22Rv1 (cell line): ENCODE measurements around the gene EEIG1.

Source experiments
- H3K27ac ChIP-seq: fragments of 450-650 bp; 2 replicates; pipeline ENCODE4 v1.5.1; 2017
- ZFX ChIP-seq: fragments of 450-650 bp; IDR thresholded peaks from 2 replicates; pipeline ENCODE4 v1.6.1; 2017; ENCODE audit warnings: antibody characterized with exemption, borderline replicate concordance
- TF ChIP-seq, protein P1 (sequence below): fragments of 450-650 bp; IDR thresholded peaks from 2 replicates; pipeline ENCODE4 v1.5.1; 2017; ENCODE audit warnings: mild to moderate bottlenecking

EEIG1 gene

DNA sequence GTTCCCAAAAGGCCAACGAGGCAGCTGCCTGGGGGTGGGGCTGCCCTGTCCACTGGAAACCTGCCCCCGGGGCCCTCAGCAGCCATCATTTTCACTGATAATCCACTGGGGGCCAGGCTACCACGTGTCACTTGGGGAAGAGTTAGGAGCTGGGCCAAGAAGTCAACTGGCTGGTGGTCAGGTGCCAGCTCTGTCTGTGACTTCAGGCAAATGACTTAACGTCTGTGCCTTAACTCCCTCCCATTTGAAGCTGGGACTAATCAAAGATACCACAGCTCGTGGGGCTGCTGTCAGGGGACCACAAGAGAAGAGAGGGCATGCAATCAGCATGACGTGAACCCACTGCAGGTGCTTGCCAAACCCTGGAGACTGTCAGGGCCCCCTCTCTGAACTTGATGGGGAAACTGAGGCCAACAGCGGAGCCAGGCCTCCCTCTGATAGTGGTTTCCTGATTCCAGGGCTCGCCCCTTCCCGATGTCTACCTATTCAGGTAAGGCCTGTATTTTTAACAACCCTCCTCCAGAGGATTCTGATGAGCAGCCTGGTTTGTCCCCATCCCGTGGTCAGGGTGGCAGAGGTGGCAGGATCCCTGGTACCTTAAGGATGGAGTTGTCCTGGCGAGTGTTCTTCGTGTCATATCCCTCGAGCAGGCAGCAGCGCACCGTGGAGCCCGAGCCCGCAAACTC, 30.8 kb downstream of the EEIG1 start:
- H3K27ac ChIP-seq, result no peak overlapping the region
- TF ChIP-seq ZFX, result no peak
- TF ChIP-seq, protein P1, sequence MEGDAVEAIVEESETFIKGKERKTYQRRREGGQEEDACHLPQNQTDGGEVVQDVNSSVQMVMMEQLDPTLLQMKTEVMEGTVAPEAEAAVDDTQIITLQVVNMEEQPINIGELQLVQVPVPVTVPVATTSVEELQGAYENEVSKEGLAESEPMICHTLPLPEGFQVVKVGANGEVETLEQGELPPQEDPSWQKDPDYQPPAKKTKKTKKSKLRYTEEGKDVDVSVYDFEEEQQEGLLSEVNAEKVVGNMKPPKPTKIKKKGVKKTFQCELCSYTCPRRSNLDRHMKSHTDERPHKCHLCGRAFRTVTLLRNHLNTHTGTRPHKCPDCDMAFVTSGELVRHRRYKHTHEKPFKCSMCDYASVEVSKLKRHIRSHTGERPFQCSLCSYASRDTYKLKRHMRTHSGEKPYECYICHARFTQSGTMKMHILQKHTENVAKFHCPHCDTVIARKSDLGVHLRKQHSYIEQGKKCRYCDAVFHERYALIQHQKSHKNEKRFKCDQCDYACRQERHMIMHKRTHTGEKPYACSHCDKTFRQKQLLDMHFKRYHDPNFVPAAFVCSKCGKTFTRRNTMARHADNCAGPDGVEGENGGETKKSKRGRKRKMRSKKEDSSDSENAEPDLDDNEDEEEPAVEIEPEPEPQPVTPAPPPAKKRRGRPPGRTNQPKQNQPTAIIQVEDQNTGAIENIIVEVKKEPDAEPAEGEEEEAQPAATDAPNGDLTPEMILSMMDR, result no peak

DNA sequence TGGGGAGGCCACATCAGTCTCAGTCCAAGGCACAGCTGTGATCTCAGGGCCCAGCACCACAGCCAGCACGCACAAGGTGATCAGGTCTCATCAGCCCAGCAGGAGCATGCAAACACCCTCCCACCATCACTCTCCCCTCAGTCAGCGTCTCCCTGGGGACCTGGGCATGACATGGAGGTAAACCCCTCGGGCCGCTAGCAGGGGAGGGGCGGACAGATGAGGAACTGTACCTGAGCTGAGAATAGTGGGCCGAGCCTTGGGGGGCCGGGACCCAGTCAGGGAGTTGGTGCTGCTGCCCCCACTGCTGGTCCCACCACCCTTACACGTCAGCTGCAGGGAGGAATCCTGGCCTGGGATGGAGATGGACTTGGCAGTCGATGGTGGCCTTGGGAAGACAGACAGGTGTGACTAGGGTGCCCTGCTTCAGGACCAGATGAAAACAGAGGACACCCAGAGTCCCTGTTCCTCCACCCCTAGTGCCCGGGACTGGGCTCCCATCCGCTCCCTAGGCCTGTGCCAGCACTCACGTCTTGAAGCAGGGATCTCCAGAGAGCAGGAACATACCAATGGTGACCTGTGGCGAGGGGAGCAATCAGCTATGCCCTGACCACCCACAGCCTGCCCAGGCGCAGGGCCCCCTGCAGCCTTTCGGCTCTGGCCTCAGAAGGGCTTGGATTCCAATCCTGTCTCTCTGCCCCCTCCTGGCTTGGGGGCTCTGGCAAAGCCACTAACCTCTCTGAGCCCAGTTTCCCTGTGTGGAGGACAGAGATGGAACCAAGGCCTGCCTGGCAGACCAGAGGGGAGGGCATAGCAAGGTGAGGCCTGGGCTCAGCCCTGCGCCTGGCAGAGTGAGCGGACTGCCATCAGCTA, 32.7 kb downstream of the EEIG1 start:
- no peak for TF ChIP-seq ZFX
- TF ChIP-seq, protein P1, result no peak
- no peak overlapping the region for H3K27ac ChIP-seq

DNA sequence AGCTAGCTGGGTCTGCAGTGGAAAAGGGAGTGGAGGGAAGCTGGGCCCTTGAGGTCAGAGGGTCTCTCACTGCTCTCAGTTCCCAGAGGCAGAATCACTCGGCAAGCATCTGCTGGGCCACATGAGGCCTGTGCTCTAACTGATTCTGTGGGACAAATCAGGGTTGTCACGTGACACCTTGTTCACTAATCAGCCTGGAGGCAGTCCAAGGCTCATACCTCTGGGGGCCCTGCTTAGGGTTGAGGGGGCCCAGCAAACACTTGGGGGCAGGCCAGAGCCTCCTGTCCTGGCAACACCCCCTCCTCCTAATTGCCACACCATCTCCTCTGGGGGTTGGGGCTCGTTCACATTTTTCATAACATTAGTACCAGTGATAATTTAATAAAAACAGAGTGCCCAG, 34.1 kb downstream of the EEIG1 start:
- no peak for TF ChIP-seq ZFX
- TF ChIP-seq, protein P1, result no peak
- no peak overlapping the region for H3K27ac ChIP-seq

DNA sequence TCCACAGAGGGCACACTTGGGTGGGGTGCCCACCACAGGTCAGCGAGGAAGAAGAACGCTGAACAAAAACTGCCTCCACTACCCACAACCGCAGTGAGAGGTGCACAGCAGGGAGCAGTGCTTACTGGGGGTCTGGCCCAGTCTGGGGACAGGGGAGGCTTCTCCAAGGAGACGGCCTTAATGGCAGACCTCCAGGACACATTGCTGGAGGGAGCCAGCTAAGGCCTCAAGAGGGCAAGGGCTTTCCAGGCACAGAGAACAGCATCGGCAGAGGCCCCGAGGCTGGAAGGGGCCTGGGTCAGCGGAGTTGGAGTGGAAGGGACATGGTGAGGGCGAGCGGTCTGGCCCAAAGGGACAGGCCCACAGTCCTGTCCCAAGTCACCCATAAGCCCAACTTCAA, 34.8 kb downstream of the EEIG1 start:
- no peak overlapping the region for H3K27ac ChIP-seq
- TF ChIP-seq, protein P1, result no peak
- TF ChIP-seq ZFX, result no peak

DNA sequence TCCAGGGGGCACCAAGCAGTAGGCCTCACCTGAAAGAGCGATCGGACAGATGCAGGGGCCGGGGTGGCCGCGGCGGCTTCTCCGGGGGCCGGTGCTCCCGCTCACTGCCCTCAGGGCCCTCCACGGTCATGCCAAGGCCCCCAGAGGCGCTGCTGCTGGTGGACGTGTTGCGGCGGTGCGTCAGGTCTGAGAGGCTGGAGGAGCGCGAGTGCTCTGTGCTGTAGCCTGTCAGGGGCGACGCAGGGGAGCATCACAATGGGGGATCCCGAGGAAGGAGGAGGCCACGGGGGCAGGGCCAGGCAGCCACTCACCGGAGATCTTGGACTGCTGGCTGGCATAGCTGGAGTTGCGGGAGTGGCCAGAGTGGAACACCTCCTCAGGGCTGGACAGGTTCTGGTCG, 35.5 kb downstream of the EEIG1 start:
- TF ChIP-seq, protein P1, result no peak
- TF ChIP-seq ZFX, result no peak
- no peak overlapping the region for H3K27ac ChIP-seq

DNA sequence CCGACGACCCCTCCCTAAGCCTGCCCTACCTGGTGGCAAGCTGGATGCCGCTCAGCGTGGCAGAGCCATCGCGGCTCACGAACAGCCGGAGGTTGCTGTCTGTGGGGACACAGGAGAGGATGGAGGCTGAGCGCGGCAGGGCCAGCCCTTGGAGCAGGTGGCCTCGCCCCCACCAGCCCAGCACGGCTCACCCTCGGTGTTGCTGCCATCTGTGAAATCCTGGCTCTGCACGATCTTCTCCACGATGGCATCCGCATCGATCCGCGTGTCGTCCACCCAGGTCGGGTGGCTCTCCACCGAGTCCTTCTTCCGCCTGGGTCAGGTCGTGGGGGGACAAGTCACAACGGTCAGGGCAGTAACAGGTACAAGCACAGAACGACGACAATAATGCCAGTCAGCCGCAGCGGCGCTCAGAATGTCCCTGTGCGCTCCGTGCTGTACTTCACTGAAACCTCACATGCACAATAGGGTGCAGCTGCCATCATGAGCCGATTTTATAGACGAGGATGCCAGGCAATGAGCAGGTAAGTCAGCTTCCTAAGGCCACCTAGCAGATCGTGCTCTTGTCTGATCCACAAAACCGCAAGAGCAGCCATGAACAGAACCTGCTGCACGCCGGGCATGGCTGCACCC, 36.1 kb downstream of the EEIG1 start:
- no peak overlapping the region for H3K27ac ChIP-seq
- TF ChIP-seq ZFX, result no peak
- TF ChIP-seq, protein P1, result no peak
